A549 (cell line): ENCODE results near the gene HBG1.

Experiments used
- CEBPB ChIP-seq, 2 experiments: fragments of >200 bp in 1 of 2; sonication (Bioruptor Twin) in 1 of 2; formaldehyde crosslinking in 1 of 2; IDR thresholded peaks; 2 replicates each; pipeline ENCODE4 v1.6.1; 2012 to 2016
- CTCF ChIP-seq: fragments of >200 bp; sonication (Bioruptor Twin); formaldehyde crosslinking; IDR thresholded peaks from 3 replicates; pipeline ENCODE4 v1.5.1; 2016
- EP300 ChIP-seq, 2 experiments: fragments of >200 bp; sonication (Bioruptor Twin); formaldehyde crosslinking; IDR thresholded peaks; 2 replicates in 1 of 2; 3 replicates in 1 of 2; pipeline ENCODE4 v1.6.1; 2016 to 2017
- HOXB13 ChIP-seq: fragments of 250-450 bp; sonication (Bioruptor Pico); IDR thresholded peaks from 2 replicates; pipeline ENCODE4 v1.5.0; 2020; ENCODE audit warnings: low read depth, mild to moderate bottlenecking, moderate library complexity
- JUN ChIP-seq, 2 experiments: fragments of >200 bp; sonication (Bioruptor Twin); formaldehyde crosslinking; IDR thresholded peaks; 2 replicates in 1 of 2; 3 replicates in 1 of 2; pipeline ENCODE4 v1.6.1; 2016 to 2017
- MYC ChIP-seq: IDR thresholded peaks from 2 replicates; pipeline ENCODE4 v1.6.1; 2012; ENCODE audit warnings: mild to moderate bottlenecking, inconsistent platforms, low read length, improper control_type of control experiment, borderline replicate concordance
- POLR2A ChIP-seq: IDR thresholded peaks from 2 replicates; pipeline ENCODE4 v1.6.1; 2012; ENCODE audit warnings: mild to moderate bottlenecking, low read length
- RAD21 ChIP-seq, 2 experiments: fragments of >200 bp in 1 of 2; sonication (Bioruptor Twin) in 1 of 2; formaldehyde crosslinking in 1 of 2; IDR thresholded peaks in 1 of 2; conservative IDR thresholded peaks in 1 of 2; 2 replicates in 1 of 2; 3 replicates in 1 of 2; pipeline ENCODE4 v1.6.1; 2012 to 2018; ENCODE audit warnings: inconsistent platforms in 1 of 2
- RCOR1 ChIP-seq: fragments of 150-350 bp; IDR thresholded peaks from 2 replicates; pipeline ENCODE4 v1.6.1; 2014; ENCODE audit warnings: antibody characterized with exemption, low read length, low read depth
- SREBF2 ChIP-seq: fragments of 450-650 bp; IDR thresholded peaks from 2 replicates; pipeline ENCODE4 v1.6.1; 2014; ENCODE audit warnings: mild to moderate bottlenecking, moderate library complexity
- TP53 ChIP-seq: fragments of 250-450 bp; sonication (Bioruptor Pico); IDR thresholded peaks from 2 replicates; pipeline ENCODE4 v1.5.0; 2021; ENCODE audit warnings: mild to moderate bottlenecking, moderate library complexity
- USF2 ChIP-seq: fragments of 450-650 bp; IDR thresholded peaks from 2 replicates; pipeline ENCODE4 v1.6.1; 2014; ENCODE audit warnings: antibody characterized with exemption
- TF ChIP-seq, protein P1 (sequence below): IDR thresholded peaks from 2 replicates; pipeline ENCODE4 v1.6.1; 2012
- TF ChIP-seq, protein P2 (sequence below): fragments of 150-350 bp; IDR thresholded peaks from 2 replicates; pipeline ENCODE4 v1.6.1; 2014; ENCODE audit warnings: low read depth, mild to moderate bottlenecking, low read length

DNA sequence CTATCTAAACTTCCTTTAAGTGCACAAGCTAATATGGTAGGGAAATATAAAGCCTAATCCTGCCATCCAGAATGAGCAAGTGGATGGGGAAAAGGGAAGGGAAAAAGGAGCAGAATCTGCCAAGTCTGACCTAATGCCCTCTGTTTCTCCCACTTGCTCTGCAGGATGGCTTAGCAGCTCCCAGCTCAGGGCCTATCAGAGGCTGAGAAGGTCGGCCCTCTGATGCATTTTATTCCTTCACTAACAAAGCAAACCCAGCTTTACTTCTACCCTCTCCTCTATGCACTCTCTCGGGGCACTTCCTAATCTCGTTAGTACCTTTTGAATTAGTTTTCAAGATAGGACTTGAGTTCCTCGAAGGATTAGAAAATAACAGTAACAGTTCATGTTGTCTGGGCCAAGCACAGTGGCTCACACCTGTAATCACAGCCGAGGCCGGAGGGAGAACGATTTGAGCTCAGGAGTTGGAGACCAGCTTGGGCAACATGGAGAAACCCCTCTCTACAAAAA is 39.2 kb downstream of the HBG1 start:
- no peak for TF ChIP-seq POLR2A
- TF ChIP-seq CTCF: no peak
- TF ChIP-seq RCOR1: no peak
- TF ChIP-seq SREBF2: no peak
- no peak for TF ChIP-seq MYC
- TF ChIP-seq, protein P1, sequence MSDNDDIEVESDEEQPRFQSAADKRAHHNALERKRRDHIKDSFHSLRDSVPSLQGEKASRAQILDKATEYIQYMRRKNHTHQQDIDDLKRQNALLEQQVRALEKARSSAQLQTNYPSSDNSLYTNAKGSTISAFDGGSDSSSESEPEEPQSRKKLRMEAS: no peak
- TF ChIP-seq CEBPB (IDR thresholded peaks at IDR 0.05): no peak
- no peak for TF ChIP-seq TP53 (CRISPR knock-in tag)
- TF ChIP-seq, protein P2, sequence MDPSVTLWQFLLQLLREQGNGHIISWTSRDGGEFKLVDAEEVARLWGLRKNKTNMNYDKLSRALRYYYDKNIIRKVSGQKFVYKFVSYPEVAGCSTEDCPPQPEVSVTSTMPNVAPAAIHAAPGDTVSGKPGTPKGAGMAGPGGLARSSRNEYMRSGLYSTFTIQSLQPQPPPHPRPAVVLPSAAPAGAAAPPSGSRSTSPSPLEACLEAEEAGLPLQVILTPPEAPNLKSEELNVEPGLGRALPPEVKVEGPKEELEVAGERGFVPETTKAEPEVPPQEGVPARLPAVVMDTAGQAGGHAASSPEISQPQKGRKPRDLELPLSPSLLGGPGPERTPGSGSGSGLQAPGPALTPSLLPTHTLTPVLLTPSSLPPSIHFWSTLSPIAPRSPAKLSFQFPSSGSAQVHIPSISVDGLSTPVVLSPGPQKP: no peak
- TF ChIP-seq EP300 (IDR thresholded peaks at IDR 0.05): no peak
- TF ChIP-seq HOXB13 (CRISPR knock-in tag): no peak
- TF ChIP-seq USF2: no peak
- no peak for TF ChIP-seq RAD21 (conservative IDR thresholded peaks at IDR 0.05 in 1 of 2, IDR thresholded peaks at IDR 0.05 in 1 of 2)
- no peak for TF ChIP-seq JUN (IDR thresholded peaks at IDR 0.05)
